ENCODE data around the gene ESYT3. TPM values are rescaled to one million over a fixed set of nuclear protein-coding genes. Genes with fewer than 3 reads are reported as not detected.
"Not testable (repeated sequence)": the region's sequence is repeated elsewhere in the genome, so short reads cannot be mapped to it uniquely, and the experiment has no call there.

The ESYT3 gene
- total RNA-seq, 3 donors from 2014 or later, result 0.70 to 15.1 (median 1.0) TPM

DNA sequence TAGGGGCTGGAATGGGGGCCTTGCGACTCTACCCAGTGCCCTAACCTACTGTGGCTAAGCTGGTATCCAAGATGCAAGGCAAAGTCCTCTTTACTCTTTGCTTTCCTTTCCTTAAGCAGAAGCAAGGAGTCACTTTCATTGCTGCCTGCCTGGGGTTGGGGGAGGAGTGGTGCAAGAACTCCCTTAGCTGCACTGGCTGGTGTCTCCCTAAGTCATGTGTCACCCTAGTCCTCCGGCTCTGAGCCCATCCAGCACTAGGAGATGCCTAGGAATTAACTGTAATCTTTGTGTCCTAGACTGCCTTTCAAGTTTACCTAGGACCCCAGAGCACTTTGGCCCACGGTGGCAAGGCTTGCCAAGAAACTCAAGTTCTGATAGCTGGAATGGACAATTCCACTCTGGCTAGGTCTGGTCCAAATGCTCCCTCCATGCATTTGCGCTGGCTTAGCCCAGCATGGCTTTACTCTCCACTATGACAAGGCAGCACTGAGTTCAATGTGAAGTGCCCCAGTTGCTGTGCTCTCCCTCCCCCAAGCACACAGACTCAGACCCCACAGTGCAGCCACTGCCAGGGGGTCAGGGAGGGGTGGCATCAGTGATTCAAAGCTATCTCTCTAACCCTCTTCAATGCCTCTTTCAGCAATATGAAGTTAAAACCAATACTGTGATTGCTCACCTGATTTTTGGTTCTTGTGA lies 58.7 kb downstream of the ESYT3 start:
- Histone ChIP-seq H3K36me3 (ENCODE audit: low read depth) (no peaks in the 10 kb centered on the region), H3K4me3 (no peak overlapping the region), H3K4me1 (ENCODE audit: low read depth) (no peaks in the 10 kb centered on the region), H3K9me3 (peaks cover 7% of the 10 kb centered on the region)
- DNase-seq (no peak), ATAC-seq (no peak)
- intact Hi-C loops (cut with DNase I, micrococcal nuclease), result no loop called here
- TF ChIP-seq, protein P1, sequence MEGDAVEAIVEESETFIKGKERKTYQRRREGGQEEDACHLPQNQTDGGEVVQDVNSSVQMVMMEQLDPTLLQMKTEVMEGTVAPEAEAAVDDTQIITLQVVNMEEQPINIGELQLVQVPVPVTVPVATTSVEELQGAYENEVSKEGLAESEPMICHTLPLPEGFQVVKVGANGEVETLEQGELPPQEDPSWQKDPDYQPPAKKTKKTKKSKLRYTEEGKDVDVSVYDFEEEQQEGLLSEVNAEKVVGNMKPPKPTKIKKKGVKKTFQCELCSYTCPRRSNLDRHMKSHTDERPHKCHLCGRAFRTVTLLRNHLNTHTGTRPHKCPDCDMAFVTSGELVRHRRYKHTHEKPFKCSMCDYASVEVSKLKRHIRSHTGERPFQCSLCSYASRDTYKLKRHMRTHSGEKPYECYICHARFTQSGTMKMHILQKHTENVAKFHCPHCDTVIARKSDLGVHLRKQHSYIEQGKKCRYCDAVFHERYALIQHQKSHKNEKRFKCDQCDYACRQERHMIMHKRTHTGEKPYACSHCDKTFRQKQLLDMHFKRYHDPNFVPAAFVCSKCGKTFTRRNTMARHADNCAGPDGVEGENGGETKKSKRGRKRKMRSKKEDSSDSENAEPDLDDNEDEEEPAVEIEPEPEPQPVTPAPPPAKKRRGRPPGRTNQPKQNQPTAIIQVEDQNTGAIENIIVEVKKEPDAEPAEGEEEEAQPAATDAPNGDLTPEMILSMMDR (IDR thresholded peaks at IDR 0.05), result no peak

DNA sequence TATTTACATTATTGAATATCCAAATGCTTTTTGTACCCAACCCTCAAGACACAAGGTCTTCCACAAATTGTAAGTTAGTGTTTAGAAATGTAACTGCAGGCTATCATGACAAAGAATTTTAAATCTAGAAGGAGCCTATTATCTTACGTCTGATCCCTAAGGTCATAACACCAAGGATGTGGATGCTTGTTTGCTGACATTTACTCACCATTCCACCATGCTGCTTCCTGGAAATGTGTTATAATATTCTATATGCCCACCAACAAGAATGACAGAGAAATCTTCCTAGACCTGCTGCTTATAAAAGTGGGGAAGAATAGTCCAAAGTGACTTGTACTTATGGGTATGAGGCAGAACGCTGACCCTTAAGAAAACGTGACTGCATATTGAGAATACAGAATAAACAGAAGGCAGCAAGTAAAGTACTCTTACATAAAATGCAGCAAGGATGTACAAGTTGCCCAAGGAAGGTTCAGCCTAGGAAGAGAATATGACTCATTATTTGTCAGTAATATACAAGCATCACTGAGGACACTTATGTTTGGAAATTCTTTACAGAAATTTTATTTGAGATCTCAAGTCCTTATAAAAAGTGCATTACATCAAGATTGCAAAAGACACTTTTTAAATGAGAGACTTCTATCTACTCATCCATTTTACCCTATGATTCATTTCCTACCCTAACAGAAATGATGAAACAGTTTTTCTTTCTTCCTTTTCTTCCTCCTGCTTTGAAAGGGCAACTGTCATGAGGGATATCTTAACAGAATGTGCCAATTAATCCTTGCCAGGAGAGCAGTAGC lies 59.6 kb downstream of the ESYT3 start:
- Histone ChIP-seq H3K9me3 (peaks cover under 1% of the 10 kb centered on the region), H3K4me1 (ENCODE audit: low read depth) (no peaks in the 10 kb centered on the region), H3K36me3 (ENCODE audit: low read depth) (no peaks in the 10 kb centered on the region), H3K4me3 (no peak overlapping the region)
- DNase-seq (no peak), ATAC-seq (no peak)
- intact Hi-C loops (cut with DNase I, micrococcal nuclease), result no loop called here
- TF ChIP-seq, protein P1 (IDR thresholded peaks at IDR 0.05), result no peak

DNA sequence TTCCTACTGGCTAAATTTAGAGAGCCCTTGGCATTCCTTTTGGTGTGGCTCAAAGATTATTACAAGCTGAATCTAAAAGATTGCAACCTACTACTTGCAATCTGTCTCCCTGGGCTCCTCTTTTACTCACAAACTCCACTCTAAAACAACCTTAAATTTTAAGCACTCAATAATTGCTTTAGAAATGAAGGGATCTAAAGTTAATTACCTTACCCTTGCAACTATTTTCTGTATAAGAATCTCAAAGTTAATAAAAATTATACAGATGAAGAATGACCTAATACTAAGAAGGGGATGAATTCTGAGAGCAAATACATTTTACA lies 60.2 kb downstream of the ESYT3 start:
- Histone ChIP-seq H3K4me1 (ENCODE audit: low read depth) (no peaks in the 10 kb centered on the region), H3K36me3 (ENCODE audit: low read depth) (no peaks in the 10 kb centered on the region), H3K4me3 (no peak overlapping the region), H3K9me3 (no peaks in the 10 kb centered on the region)
- TF ChIP-seq, protein P1 (IDR thresholded peaks at IDR 0.05), result no peak
- ATAC-seq, result no peak
- intact Hi-C loops (cut with DNase I, micrococcal nuclease), result no loop called here
- no peak for DNase-seq

DNA sequence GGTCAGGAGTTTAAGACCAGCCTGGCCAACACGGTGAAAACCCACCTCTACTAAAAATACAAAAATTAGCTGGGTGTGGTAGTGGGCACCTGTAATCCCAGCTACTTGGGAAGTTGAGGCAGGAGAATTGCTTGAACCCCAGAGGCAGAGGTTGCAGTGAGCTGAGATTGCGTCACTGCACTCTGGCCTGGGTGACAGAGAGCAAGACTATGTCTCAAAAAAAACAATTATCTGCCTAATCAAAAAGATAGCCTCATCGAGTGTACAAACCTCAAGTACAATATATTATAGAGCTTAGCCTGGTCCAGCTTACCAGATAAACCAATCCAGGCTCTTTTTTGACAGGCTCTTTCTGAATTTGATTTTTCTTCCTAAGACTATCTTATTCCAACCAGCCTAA lies 61.2 kb downstream of the ESYT3 start:
- H3K9me3 ChIP-seq; H3K36me3 ChIP-seq (ENCODE audit: low read depth); ATAC-seq; intact Hi-C loops (cut with DNase I, micrococcal nuclease); H3K4me3 ChIP-seq; DNase-seq; H3K4me1 ChIP-seq (ENCODE audit: low read depth): not testable (repeated sequence)

DNA sequence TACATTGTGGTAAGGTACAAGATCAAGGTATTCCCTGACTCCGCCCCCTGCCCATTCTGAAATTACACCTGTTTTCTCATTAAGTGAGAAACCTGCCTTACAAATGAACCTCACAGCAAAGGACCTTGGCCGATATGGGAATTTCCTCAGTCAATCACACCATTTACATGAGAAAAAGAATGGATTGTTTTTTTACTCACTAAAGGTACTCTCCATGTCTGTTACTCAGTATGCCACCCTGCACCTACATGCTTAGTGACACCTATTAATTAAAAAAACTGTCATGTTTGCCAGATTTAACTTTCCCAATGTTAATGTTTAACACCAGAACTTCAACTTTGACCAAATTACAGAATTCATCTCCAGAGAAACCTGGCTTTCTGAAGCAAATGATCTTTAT lies 62.0 kb downstream of the ESYT3 start:
- DNase-seq, result no peak

DNA sequence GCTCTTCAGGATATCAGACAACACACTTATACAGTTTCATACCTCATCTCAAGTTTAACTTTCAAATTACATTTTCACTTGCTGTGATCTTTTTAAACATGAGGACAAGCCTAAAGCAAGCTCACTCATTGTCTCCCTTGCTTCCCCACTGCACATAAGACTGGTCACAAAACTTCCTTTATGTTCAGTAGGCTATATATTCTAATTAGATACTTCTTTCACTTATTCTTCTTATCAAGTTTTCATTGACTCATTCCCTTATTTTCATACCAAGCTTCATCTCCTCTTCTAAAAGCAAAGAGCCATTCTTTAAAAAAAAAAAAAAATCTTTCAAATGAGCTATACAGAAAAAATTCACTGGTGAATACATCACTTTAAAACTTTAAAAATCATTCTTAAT lies 62.6 kb downstream of the ESYT3 start:
- ATAC-seq, result no peak
- intact Hi-C loops (cut with DNase I, micrococcal nuclease), result no loop called here
- no peaks in the 10 kb centered on the region for H3K4me1 ChIP-seq (ENCODE audit: low read depth)
- no peak overlapping the region for H3K4me3 ChIP-seq
- DNase-seq, result no peak
- no peaks in the 10 kb centered on the region for H3K36me3 ChIP-seq (ENCODE audit: low read depth)
- H3K9me3 ChIP-seq, result no peaks in the 10 kb centered on the region
- TF ChIP-seq, protein P1 (IDR thresholded peaks at IDR 0.05), result no peak

More for the DNA sequence above, 62.0 kb downstream of the ESYT3 start:
- no peak for ATAC-seq
- Histone ChIP-seq H3K4me1 (ENCODE audit: low read depth) (no peaks in the 10 kb centered on the region), H3K36me3 (ENCODE audit: low read depth) (no peaks in the 10 kb centered on the region), H3K4me3 (no peak overlapping the region), H3K9me3 (no peaks in the 10 kb centered on the region)
- TF ChIP-seq, protein P1 (IDR thresholded peaks at IDR 0.05), result no peak
- intact Hi-C loops (cut with DNase I, micrococcal nuclease), result no loop called here

Data from mucosa of descending colon (tissue), 3 donors.